Endodermal cell (in vitro differentiated cells): ENCODE measurements around the gene DTNB. TPM values are rescaled to one million over a fixed set of nuclear protein-coding genes. Genes with fewer than 3 reads are reported as not detected.

Source experiments
- DNase-seq: peaks from one replicate; pipeline ENCODE4 v3.0.0-alpha.2; 2017
- H3K27ac ChIP-seq: 2 replicates; pipeline ENCODE4 v1.5.1; 2013; ENCODE audit warnings: mild to moderate bottlenecking, low read depth, low read length, moderate library complexity
- H3K27me3 ChIP-seq: 2 replicates; pipeline ENCODE4 v1.6.1; 2013; ENCODE audit warnings: mild to moderate bottlenecking, low read length, moderate library complexity; ENCODE audit not compliant: insufficient read depth, control insufficient read depth, poor library complexity, severe bottlenecking
- H3K36me3 ChIP-seq: 2 replicates; pipeline ENCODE4 v1.7.0; 2013; ENCODE audit warnings: mild to moderate bottlenecking, low read length, moderate library complexity; ENCODE audit not compliant: control insufficient read depth, insufficient read depth
- H3K4me1 ChIP-seq: one replicate; pipeline ENCODE4 v1.7.0; 2013; ENCODE audit warnings: low read length; ENCODE audit not compliant: control insufficient read depth, insufficient read depth
- H3K4me3 ChIP-seq: 2 replicates; pipeline ENCODE4 v1.5.1; 2013; ENCODE audit warnings: mild to moderate bottlenecking, low read length, moderate library complexity
- H3K9ac ChIP-seq: 2 replicates; pipeline ENCODE4 v1.6.1; 2013; ENCODE audit warnings: mild to moderate bottlenecking, low read length, moderate library complexity; ENCODE audit not compliant: poor library complexity, severe bottlenecking; ENCODE audit errors: extremely low read depth
- H3K9me3 ChIP-seq: 2 replicates; pipeline ENCODE4 v1.6.1; 2013; ENCODE audit warnings: mild to moderate bottlenecking, low read length, moderate library complexity; ENCODE audit not compliant: control insufficient read depth
- H3K27ac Mint-ChIP-seq: 2 replicates; pipeline ENCODE4 v1.8.0; 2020; ENCODE audit warnings: mixed read lengths
- H3K27me3 Mint-ChIP-seq: 2 replicates; pipeline ENCODE4 v1.8.0; 2021; ENCODE audit warnings: mild to moderate bottlenecking, mixed read lengths; ENCODE audit not compliant: insufficient read depth
- H3K36me3 Mint-ChIP-seq: 2 replicates; pipeline ENCODE4 v1.8.0; 2020; ENCODE audit warnings: low read depth, mixed read lengths
- H3K4me1 Mint-ChIP-seq: 2 replicates; pipeline ENCODE4 v1.8.0; 2020; ENCODE audit warnings: mixed read lengths
- H3K4me3 Mint-ChIP-seq: 2 replicates; pipeline ENCODE4 v1.8.0; 2020; ENCODE audit warnings: mild to moderate bottlenecking, moderate library complexity, mixed read lengths
- H3K9me3 Mint-ChIP-seq: 2 replicates; pipeline ENCODE4 v1.8.0; 2020; ENCODE audit warnings: mild to moderate bottlenecking, mixed read lengths
- WGBS, 2 experiments: methylation state at CpG; one replicate each; pipeline versions ENCODE4 v1.1.5 to v1.1.7; 2013; ENCODE audit warnings: missing lambda C conversion rate in 2 of 2, mixed read lengths in 1 of 2; ENCODE audit not compliant: insufficient coverage in 1 of 2, insufficient read length in 1 of 2; 5-methylcytosine and 5-hydroxymethylcytosine counted together
- total RNA-seq, 2 donors: library from RNA; stranded (reverse); fragmentation: NEBNext Ultra II Directional in 1 of 2; extraction: Animal tissue kit (Norgen Biotek cat#: 25700) in 1 of 2; gene quantifications; 2 replicates in 1 of 2; 3 replicates in 1 of 2; pipeline ENCODE4 v1.2.1, GENCODE V29; 2021
- TF ChIP-seq, protein P1 (sequence below): fragments of 200-600 bp; sonication (generic); conservative IDR thresholded peaks from 2 replicates; pipeline ENCODE4 v1.5.0; 2021; ENCODE audit warnings: antibody characterized with exemption, mild to moderate bottlenecking

The DTNB gene
- total RNA-seq, 2 donors from 2014 or later, result 38.8 to 48.7 TPM

DNA sequence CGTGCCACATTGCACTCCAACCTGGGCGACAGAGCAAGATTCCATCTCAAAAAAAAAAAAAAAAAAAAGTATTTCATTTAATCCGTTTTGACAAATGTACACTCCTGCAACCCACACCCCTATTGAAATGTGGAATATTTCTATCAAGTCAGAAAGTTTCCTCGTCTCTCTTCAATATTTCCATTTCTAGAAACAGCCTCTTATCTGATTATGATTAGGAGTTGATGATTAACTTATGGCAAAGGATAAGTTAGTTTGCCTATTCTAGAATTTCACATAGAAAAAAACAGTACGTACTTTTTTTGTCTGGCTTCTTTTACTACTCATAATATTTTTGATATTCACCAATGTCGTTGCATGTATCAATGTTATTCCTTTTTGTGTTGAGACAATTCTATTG is 224.6 kb downstream of the DTNB start:
- H3K4me1 ChIP-seq, result peaks cover 5% of the 10 kb centered on the region
- no peaks in the 10 kb centered on the region for H3K27me3 ChIP-seq
- Mint-ChIP-seq H3K4me3 (no peak overlapping the region), H3K4me1 (peaks cover 6% of the 10 kb centered on the region), H3K36me3 (peaks cover 16% of the 10 kb centered on the region), H3K9me3 (no peaks in the 10 kb centered on the region), H3K27me3 (no peaks in the 10 kb centered on the region), H3K27ac (no peak overlapping the region)
- WGBS, 2 experiments, result 93% methylated on average over 4 of the region's 6 CpGs; no CpG with 5 or more reads in 1 of the 2 experiments
- no peak overlapping the region for H3K4me3 ChIP-seq
- H3K36me3 ChIP-seq, result peaks cover 14% of the 10 kb centered on the region
- TF ChIP-seq, protein P1, sequence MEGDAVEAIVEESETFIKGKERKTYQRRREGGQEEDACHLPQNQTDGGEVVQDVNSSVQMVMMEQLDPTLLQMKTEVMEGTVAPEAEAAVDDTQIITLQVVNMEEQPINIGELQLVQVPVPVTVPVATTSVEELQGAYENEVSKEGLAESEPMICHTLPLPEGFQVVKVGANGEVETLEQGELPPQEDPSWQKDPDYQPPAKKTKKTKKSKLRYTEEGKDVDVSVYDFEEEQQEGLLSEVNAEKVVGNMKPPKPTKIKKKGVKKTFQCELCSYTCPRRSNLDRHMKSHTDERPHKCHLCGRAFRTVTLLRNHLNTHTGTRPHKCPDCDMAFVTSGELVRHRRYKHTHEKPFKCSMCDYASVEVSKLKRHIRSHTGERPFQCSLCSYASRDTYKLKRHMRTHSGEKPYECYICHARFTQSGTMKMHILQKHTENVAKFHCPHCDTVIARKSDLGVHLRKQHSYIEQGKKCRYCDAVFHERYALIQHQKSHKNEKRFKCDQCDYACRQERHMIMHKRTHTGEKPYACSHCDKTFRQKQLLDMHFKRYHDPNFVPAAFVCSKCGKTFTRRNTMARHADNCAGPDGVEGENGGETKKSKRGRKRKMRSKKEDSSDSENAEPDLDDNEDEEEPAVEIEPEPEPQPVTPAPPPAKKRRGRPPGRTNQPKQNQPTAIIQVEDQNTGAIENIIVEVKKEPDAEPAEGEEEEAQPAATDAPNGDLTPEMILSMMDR, result no peak
- no peak for DNase-seq
- no peak overlapping the region for H3K27ac ChIP-seq
- no peak overlapping the region for H3K9ac ChIP-seq
- no peaks in the 10 kb centered on the region for H3K9me3 ChIP-seq

DNA sequence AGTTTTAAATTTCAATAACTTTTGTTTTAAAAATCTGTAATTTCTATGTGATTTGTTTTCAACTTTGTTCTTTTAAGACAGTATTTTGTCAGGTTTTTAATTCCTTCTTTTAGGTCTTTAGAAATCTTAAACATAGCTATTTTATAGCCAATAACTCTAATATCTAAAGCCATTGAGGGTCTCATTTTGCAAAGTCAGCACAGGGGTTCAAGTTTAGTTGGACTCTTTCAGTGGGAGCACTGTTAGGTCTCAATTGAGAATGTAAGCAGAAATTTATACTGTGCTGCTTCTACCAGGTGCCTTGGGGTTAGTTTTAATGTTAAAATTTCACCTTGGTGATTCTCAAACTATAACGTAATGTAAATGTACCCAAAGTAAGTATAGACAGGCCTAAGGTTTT is 226.4 kb downstream of the DTNB start:
- peaks cover 16% of the 10 kb centered on the region for H3K36me3 Mint-ChIP-seq
- H3K36me3 ChIP-seq, result peaks cover 14% of the 10 kb centered on the region
- H3K4me1 Mint-ChIP-seq, result peaks cover 6% of the 10 kb centered on the region
- H3K4me1 ChIP-seq, result peaks cover 5% of the 10 kb centered on the region
- TF ChIP-seq, protein P1, result no peak
- WGBS, 2 experiments, result 100% methylated on average over 1 of the region's 1 CpG
- no peaks in the 10 kb centered on the region for H3K9me3 ChIP-seq
- H3K9me3 Mint-ChIP-seq, result no peaks in the 10 kb centered on the region
- no peak overlapping the region for H3K27ac ChIP-seq
- no peaks in the 10 kb centered on the region for H3K27me3 ChIP-seq
- DNase-seq, result no peak
- H3K4me3 Mint-ChIP-seq, result no peak overlapping the region
- H3K27ac Mint-ChIP-seq, result no peak overlapping the region
- H3K4me3 ChIP-seq, result no peak overlapping the region
- no peak overlapping the region for H3K9ac ChIP-seq
- no peaks in the 10 kb centered on the region for H3K27me3 Mint-ChIP-seq

DNA sequence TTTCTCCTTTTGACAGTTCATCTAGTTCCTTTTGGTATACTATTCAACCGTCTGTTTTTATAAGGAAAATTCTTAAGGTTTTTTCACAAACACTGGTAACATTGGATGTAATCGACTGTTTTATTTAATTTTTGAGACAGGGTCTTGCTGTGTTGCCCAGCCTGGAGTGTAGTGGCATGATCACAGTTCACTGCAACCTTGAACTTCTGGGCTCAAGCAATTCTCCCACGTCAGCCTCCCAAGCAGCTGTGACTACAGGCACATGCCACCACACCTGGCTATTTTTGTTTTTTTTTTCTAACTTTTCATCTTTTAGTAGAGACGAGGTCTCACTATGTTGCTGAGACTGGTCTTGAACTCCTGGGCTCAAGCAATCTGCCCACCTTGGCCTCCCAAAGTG is 227.3 kb downstream of the DTNB start:
- no peak for DNase-seq
- WGBS, 2 experiments, result 80 to 92% methylated on average over 4 of the region's 4 CpGs
- H3K9me3 Mint-ChIP-seq, result no peaks in the 10 kb centered on the region
- no peak overlapping the region for H3K27ac ChIP-seq
- TF ChIP-seq, protein P1, result no peak
- peaks cover 5% of the 10 kb centered on the region for H3K4me1 ChIP-seq
- no peaks in the 10 kb centered on the region for H3K27me3 Mint-ChIP-seq
- H3K36me3 Mint-ChIP-seq, result peaks cover 16% of the 10 kb centered on the region
- H3K36me3 ChIP-seq, result peaks cover 11% of the 10 kb centered on the region
- no peaks in the 10 kb centered on the region for H3K27me3 ChIP-seq
- no peak overlapping the region for H3K4me3 ChIP-seq
- no peak overlapping the region for H3K27ac Mint-ChIP-seq
- H3K4me3 Mint-ChIP-seq, result no peak overlapping the region
- no peaks in the 10 kb centered on the region for H3K9me3 ChIP-seq
- H3K4me1 Mint-ChIP-seq, result peaks cover 6% of the 10 kb centered on the region
- H3K9ac ChIP-seq, result no peak overlapping the region
